ENCODE measurements around the gene ZBP1. TPM values are rescaled to one million over a fixed set of nuclear protein-coding genes. Genes with fewer than 3 reads are reported as not detected.

Gene ZBP1
- total RNA-seq, 1 experiment from 2014 or later = not detected

DNA sequence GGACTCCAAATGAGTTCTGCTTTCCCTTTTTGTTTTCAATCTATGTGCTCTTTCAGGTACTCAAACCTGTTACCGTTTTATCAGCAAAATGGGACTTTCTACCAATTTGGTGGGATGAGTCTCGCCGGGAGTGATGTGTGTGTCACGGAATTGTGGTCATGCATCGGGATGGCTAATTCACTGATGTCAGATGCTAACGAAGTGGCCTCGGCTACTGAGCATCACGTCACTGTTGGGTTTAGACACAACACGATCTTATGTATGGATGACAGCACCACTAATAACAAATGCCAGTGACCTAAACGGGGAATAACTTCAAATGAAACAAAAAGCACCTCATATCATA is 61.0 kb downstream of the ZBP1 start:
- ATAC-seq (no peak), DNase-seq (no peak)
- no peaks in the 10 kb centered on the region for H3K9me3 ChIP-seq (ENCODE audit: low read length)
- CTCF ChIA-PET = no interaction called here
- peaks cover 97% of the 10 kb centered on the region for H3K27me3 ChIP-seq (ENCODE audit: low read length)
- H3K9ac ChIP-seq (ENCODE audit: low read length) = no peak overlapping the region
- no peak overlapping the region for H3K27ac ChIP-seq (ENCODE audit: low read length)
- no peak overlapping the region for H3K4me3 ChIP-seq (ENCODE audit: low read length)
- H4K20me1 ChIP-seq (ENCODE audit: low read length) = no peaks in the 10 kb centered on the region
- H3K4me1 ChIP-seq (ENCODE audit: insufficient read depth, low read length) = no peaks in the 10 kb centered on the region
- no peak overlapping the region for H2AFZ ChIP-seq (ENCODE audit: low read length)
- no peaks in the 10 kb centered on the region for H3F3A ChIP-seq (ENCODE audit: low read length, unreplicated experiment)
- no peaks in the 10 kb centered on the region for H3K9me2 ChIP-seq (replicated peaks; ENCODE audit: low read length)
- BruUV-seq (replicated peaks) = no TSS peak
- no peaks in the 10 kb centered on the region for H3K79me2 ChIP-seq (ENCODE audit: low read length)
- POLR2A ChIA-PET (ENCODE audit: unreplicated experiment) = no interaction called here
- no peak for TF ChIP-seq EZH2phosphoT487 (IDR thresholded peaks at IDR 0.05; ENCODE audit: borderline replicate concordance, low read length)
- TF ChIP-seq, protein P1, sequence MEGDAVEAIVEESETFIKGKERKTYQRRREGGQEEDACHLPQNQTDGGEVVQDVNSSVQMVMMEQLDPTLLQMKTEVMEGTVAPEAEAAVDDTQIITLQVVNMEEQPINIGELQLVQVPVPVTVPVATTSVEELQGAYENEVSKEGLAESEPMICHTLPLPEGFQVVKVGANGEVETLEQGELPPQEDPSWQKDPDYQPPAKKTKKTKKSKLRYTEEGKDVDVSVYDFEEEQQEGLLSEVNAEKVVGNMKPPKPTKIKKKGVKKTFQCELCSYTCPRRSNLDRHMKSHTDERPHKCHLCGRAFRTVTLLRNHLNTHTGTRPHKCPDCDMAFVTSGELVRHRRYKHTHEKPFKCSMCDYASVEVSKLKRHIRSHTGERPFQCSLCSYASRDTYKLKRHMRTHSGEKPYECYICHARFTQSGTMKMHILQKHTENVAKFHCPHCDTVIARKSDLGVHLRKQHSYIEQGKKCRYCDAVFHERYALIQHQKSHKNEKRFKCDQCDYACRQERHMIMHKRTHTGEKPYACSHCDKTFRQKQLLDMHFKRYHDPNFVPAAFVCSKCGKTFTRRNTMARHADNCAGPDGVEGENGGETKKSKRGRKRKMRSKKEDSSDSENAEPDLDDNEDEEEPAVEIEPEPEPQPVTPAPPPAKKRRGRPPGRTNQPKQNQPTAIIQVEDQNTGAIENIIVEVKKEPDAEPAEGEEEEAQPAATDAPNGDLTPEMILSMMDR (conservative IDR thresholded peaks at IDR 0.05; ENCODE audit: low read depth, low read length) = no peak
- TF ChIP-seq EZH2 (IDR thresholded peaks at IDR 0.05; ENCODE audit: low read length, unreplicated experiment) = no peak
- intact Hi-C loops (cut with micrococcal nuclease) = no loop called here
- no peaks in the 10 kb centered on the region for H3K36me3 ChIP-seq (ENCODE audit: low read depth, low read length)
- H3K4me2 ChIP-seq (ENCODE audit: low read length) = no peak overlapping the region

DNA sequence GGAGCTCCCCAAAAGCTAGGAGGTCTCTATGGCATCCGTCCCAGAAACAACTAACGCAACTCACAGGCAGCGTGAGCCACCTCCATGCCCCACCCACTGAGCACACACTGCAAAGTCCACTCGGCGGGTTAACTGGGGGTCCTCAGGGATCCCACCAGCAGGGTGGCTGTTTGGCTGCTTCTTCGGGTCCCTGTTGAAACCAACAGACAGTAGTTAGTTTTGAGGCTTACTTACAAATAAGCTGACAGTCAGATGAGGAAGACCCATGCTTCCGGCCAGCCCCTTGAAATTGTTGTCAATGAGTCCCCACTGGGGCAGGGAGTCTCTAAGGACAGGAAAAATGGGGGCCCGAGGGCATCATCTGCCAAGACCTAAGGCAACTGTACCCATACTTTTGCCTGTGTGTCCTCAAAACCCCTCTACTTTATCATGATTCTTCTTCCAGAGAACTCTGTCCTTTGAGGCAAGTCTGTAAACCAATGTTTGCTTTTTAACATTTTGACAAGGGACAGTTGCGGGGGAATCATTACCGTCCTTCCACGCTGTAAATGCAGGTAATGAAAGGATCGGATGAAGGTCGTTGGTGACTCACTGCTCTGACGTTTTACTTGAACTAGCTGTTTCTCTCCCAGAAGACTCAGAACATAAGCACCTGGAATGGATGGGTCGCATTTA is 61.5 kb downstream of the ZBP1 start:
- ATAC-seq (no peak; the same call in 1 of the 2 replicates), DNase-seq (peak; percentile 36)
- no peaks in the 10 kb centered on the region for H3K79me2 ChIP-seq (ENCODE audit: low read length)
- no peaks in the 10 kb centered on the region for H3F3A ChIP-seq (ENCODE audit: low read length, unreplicated experiment)
- peaks cover 96% of the 10 kb centered on the region for H3K27me3 ChIP-seq (ENCODE audit: low read length)
- H3K9me3 ChIP-seq (ENCODE audit: low read length) = no peaks in the 10 kb centered on the region
- no peak overlapping the region for H3K4me2 ChIP-seq (ENCODE audit: low read length)
- H3K36me3 ChIP-seq (ENCODE audit: low read depth, low read length) = no peaks in the 10 kb centered on the region
- intact Hi-C loops (cut with micrococcal nuclease) = no loop called here
- POLR2A ChIA-PET (ENCODE audit: unreplicated experiment) = no interaction called here
- BruUV-seq (replicated peaks) = no TSS peak
- H2AFZ ChIP-seq (ENCODE audit: low read length) = no peak overlapping the region
- no peaks in the 10 kb centered on the region for H4K20me1 ChIP-seq (ENCODE audit: low read length)
- H3K4me1 ChIP-seq (ENCODE audit: insufficient read depth, low read length) = no peaks in the 10 kb centered on the region
- H3K9me2 ChIP-seq (replicated peaks; ENCODE audit: low read length) = no peaks in the 10 kb centered on the region
- no peak overlapping the region for H3K4me3 ChIP-seq (ENCODE audit: low read length)
- TF ChIP-seq EZH2phosphoT487 (IDR thresholded peaks at IDR 0.05; ENCODE audit: borderline replicate concordance, low read length) = no peak
- TF ChIP-seq EZH2 (IDR thresholded peaks at IDR 0.05; ENCODE audit: low read length, unreplicated experiment) = no peak
- TF ChIP-seq, protein P1 (conservative IDR thresholded peaks at IDR 0.05; ENCODE audit: low read depth, low read length) = no peak
- CTCF ChIA-PET = no interaction called here
- no peak overlapping the region for H3K9ac ChIP-seq (ENCODE audit: low read length)
- no peak overlapping the region for H3K27ac ChIP-seq (ENCODE audit: low read length)

DNA sequence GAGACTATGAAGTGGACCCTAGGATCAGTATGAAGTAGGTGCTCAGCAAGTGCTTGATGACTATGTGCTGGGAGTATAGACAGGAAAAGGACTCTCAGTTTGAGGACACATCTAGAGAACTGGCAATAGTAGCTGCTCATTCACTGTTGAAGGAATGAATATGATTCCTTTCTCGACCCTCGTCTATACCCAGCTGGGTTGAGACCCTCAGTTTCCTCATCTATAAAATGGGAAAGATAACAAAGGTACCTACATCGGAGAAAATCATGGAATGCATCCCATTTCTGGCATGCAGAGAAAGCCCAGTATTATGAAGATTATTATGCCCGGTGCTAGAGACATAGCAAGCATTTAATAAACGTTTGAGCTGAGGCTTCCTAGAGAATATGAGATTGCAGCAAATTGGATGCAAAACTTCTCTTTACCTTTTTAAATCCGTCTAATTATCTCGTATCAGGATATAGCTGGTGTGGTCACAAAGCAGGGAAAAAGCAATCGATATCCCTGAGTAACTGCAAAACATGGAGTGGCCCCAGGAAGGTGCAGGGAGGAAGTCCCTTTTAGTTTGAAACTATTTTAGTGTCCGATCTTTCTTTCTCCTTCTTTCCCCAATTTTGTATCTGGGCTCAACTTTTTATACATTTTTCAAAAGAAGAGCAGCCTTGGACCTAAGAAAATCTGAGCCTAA is 62.2 kb downstream of the ZBP1 start:
- Histone ChIP-seq H4K20me1 (ENCODE audit: low read length) (no peaks in the 10 kb centered on the region), H3K27ac (ENCODE audit: low read length) (no peak overlapping the region), H3K79me2 (ENCODE audit: low read length) (no peaks in the 10 kb centered on the region), H2AFZ (ENCODE audit: low read length) (no peak overlapping the region), H3K36me3 (ENCODE audit: low read depth, low read length) (no peaks in the 10 kb centered on the region), H3K9me3 (ENCODE audit: low read length) (no peaks in the 10 kb centered on the region), H3K4me2 (ENCODE audit: low read length) (no peak overlapping the region), H3K9me2 (replicated peaks; ENCODE audit: low read length) (no peaks in the 10 kb centered on the region), H3F3A (ENCODE audit: low read length, unreplicated experiment) (no peaks in the 10 kb centered on the region), H3K4me3 (ENCODE audit: low read length) (no peak overlapping the region), H3K4me1 (ENCODE audit: insufficient read depth, low read length) (no peaks in the 10 kb centered on the region), H3K27me3 (ENCODE audit: low read length) (peaks cover 91% of the 10 kb centered on the region), H3K9ac (ENCODE audit: low read length) (no peak overlapping the region)
- ChIA-PET CTCF (no interaction called here), POLR2A (ENCODE audit: unreplicated experiment) (no interaction called here)
- ATAC-seq (no peak), DNase-seq (no peak)
- BruUV-seq (replicated peaks) = no TSS peak
- TF ChIP-seq EZH2phosphoT487 (IDR thresholded peaks at IDR 0.05; ENCODE audit: borderline replicate concordance, low read length) (no peak), EZH2 (IDR thresholded peaks at IDR 0.05; ENCODE audit: low read length, unreplicated experiment) (no peak)
- TF ChIP-seq, protein P1 (conservative IDR thresholded peaks at IDR 0.05; ENCODE audit: low read depth, low read length) = no peak
- intact Hi-C loops (cut with micrococcal nuclease) = no loop called here
